HUES6 (cell line): Measurements from ENCODE around the gene TIAL1.
"Not testable (repeated sequence)": the region's sequence is repeated elsewhere in the genome, so short reads cannot be mapped to it uniquely, and the experiment has no call there.

Experiments used
- H3K27ac ChIP-seq: 2 replicates; pipeline ENCODE4 v1.7.0; 2013; ENCODE audit warnings: low read depth, mild to moderate bottlenecking, low read length, inconsistent platforms
- H3K27me3 ChIP-seq: 2 replicates; pipeline ENCODE4 v1.6.1; 2013; ENCODE audit warnings: low read length; ENCODE audit not compliant: control insufficient read depth, insufficient read depth
- H3K36me3 ChIP-seq: 2 replicates; pipeline ENCODE4 v1.6.1; 2013; ENCODE audit warnings: low read length; ENCODE audit not compliant: control insufficient read depth, insufficient read depth
- H3K4me1 ChIP-seq: 2 replicates; pipeline ENCODE4 v1.6.1; 2013; ENCODE audit warnings: low read length; ENCODE audit not compliant: control insufficient read depth, insufficient read depth
- H3K4me3 ChIP-seq: 2 replicates; pipeline ENCODE4 v1.5.1; 2013; ENCODE audit warnings: low read depth, low read length
- H3K9ac ChIP-seq: one replicate; pipeline ENCODE4 v1.6.1; 2013; ENCODE audit warnings: mild to moderate bottlenecking, low read length
- H3K9me3 ChIP-seq: 2 replicates; pipeline ENCODE4 v1.6.1; 2013; ENCODE audit warnings: low read depth, low read length; ENCODE audit not compliant: control insufficient read depth, insufficient read depth

TIAL1 gene

GRCh38 chr10:119588071-119588470, 8.7 kb downstream of the TIAL1 start:
- Histone ChIP-seq H3K9ac (no peak overlapping the region), H3K27me3 (no peaks in the 10 kb centered on the region), H3K9me3 (no peaks in the 10 kb centered on the region), H3K27ac (no peak overlapping the region), H3K36me3 (peaks cover 57% of the 10 kb centered on the region), H3K4me1 (no peaks in the 10 kb centered on the region; the same call in 1 of the 2 replicates), H3K4me3 (no peak overlapping the region)

DNA sequence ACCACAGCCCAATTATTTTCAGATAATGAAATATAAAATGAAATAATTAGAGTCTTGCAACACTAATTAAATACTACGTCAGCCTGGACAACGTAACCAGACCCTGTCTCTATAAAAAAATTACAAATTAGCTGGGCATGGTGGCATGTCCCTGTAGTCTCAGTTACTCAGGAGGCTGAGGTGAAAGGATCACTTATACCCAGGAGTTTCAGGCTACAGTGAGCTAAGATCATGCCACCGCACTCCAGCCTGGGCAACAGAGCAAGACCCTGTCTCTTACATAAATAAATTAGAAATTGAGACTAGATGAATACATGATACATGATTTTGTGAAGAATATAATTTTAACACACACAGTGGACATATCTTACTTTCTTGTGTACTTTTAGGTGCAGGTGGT, 18.4 kb downstream of the TIAL1 start:
- no peak overlapping the region for H3K4me3 ChIP-seq
- no peaks in the 10 kb centered on the region for H3K27me3 ChIP-seq
- H3K9me3 ChIP-seq, result no peaks in the 10 kb centered on the region
- H3K27ac ChIP-seq, result no peak overlapping the region
- H3K4me1 ChIP-seq, result no peaks in the 10 kb centered on the region
- H3K36me3 ChIP-seq, result peaks cover 98% of the 10 kb centered on the region
- no peak overlapping the region for H3K9ac ChIP-seq

- Histone ChIP-seq H3K27me3 (no peaks in the 10 kb centered on the region), H3K36me3 (peaks cover 76% of the 10 kb centered on the region), H3K27ac (no peak overlapping the region), H3K9me3 (no peaks in the 10 kb centered on the region), H3K4me3 (no peak overlapping the region), H3K4me1 (no peaks in the 10 kb centered on the region), H3K9ac (no peak overlapping the region)
These were observed 20.8 kb downstream of the TIAL1 start for GRCh38 chr10:119575991-119576390.

GRCh38 chr10:119575506-119575905, 21.3 kb downstream of the TIAL1 start:
- no peak overlapping the region for H3K4me3 ChIP-seq
- H3K27me3 ChIP-seq, result no peaks in the 10 kb centered on the region
- H3K36me3 ChIP-seq, result peaks cover 72% of the 10 kb centered on the region
- no peaks in the 10 kb centered on the region for H3K9me3 ChIP-seq
- no peaks in the 10 kb centered on the region for H3K4me1 ChIP-seq
- no peak overlapping the region for H3K27ac ChIP-seq
- no peak overlapping the region for H3K9ac ChIP-seq

GRCh38 chr10:119567978-119568377, 28.8 kb downstream of the TIAL1 start:
- H3K4me3 ChIP-seq, result no peak overlapping the region
- H3K27ac ChIP-seq, result no peak overlapping the region
- no peaks in the 10 kb centered on the region for H3K27me3 ChIP-seq
- H3K9me3 ChIP-seq, result no peaks in the 10 kb centered on the region
- H3K36me3 ChIP-seq, result no peaks in the 10 kb centered on the region; the same call in 1 of the 2 replicates
- H3K9ac ChIP-seq, result no peak overlapping the region
- no peaks in the 10 kb centered on the region for H3K4me1 ChIP-seq

- Histone ChIP-seq H3K36me3 (no peaks in the 10 kb centered on the region), H3K4me3 (no peak overlapping the region), H3K27ac (no peak overlapping the region), H3K4me1 (no peaks in the 10 kb centered on the region), H3K9ac (no peak overlapping the region), H3K27me3 (no peaks in the 10 kb centered on the region), H3K9me3 (no peaks in the 10 kb centered on the region)
These were observed 34.7 kb downstream of the TIAL1 start for GRCh38 chr10:119562097-119562496.

- H3K4me1 ChIP-seq, H3K27ac ChIP-seq, H3K9me3 ChIP-seq, H3K27me3 ChIP-seq, H3K9ac ChIP-seq, H3K4me3 ChIP-seq, H3K36me3 ChIP-seq: not testable (repeated sequence)
These were observed 37.3 kb downstream of the TIAL1 start for GRCh38 chr10:119559511-119559910.

GRCh38 chr10:119556081-119556480, 40.7 kb downstream of the TIAL1 start:
- not testable (repeated sequence) for H3K36me3 ChIP-seq, H3K27me3 ChIP-seq, H3K9ac ChIP-seq, H3K27ac ChIP-seq, H3K4me3 ChIP-seq, H3K4me1 ChIP-seq, H3K9me3 ChIP-seq

DNA sequence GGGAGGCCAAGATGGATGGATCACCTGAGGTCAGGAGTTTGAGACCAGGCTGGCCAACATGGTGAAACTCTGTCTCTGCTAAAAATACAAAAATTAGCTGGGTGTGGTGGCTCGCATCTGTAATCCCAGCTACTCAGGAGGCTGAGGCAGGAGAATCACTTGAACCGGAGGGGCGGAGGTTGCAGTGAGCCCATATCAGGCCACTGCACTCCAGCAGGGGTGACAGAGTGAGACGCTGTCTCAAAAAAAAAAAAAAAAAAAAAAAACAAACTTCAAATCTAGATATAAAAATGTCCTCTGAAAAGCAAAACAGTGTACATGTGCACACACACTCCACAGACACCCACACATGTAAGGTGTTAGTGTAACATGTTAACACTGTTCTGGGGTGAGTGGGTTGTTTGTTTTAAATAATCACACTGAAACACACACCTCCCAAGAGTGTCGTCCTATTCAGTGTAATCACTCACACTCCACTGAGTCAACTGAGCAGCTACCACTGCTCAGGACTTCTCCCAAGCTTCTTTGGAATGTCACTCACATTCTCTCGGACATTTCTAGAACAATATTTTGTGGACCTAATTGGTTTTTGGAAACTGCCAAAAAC, 41.5 kb downstream of the TIAL1 start:
- Histone ChIP-seq H3K4me3 (no peak overlapping the region), H3K36me3 (no peaks in the 10 kb centered on the region), H3K9ac (no peak overlapping the region), H3K27me3 (no peaks in the 10 kb centered on the region), H3K27ac (no peak overlapping the region), H3K4me1 (no peaks in the 10 kb centered on the region), H3K9me3 (no peaks in the 10 kb centered on the region)

GRCh38 chr10:119550827-119551226, 45.9 kb downstream of the TIAL1 start:
- Histone ChIP-seq H3K36me3 (no peaks in the 10 kb centered on the region), H3K27me3 (no peaks in the 10 kb centered on the region; the same call in 1 of the 2 replicates), H3K9ac (no peak overlapping the region), H3K4me3 (no peak overlapping the region), H3K4me1 (no peaks in the 10 kb centered on the region), H3K27ac (no peak overlapping the region), H3K9me3 (no peaks in the 10 kb centered on the region)

DNA sequence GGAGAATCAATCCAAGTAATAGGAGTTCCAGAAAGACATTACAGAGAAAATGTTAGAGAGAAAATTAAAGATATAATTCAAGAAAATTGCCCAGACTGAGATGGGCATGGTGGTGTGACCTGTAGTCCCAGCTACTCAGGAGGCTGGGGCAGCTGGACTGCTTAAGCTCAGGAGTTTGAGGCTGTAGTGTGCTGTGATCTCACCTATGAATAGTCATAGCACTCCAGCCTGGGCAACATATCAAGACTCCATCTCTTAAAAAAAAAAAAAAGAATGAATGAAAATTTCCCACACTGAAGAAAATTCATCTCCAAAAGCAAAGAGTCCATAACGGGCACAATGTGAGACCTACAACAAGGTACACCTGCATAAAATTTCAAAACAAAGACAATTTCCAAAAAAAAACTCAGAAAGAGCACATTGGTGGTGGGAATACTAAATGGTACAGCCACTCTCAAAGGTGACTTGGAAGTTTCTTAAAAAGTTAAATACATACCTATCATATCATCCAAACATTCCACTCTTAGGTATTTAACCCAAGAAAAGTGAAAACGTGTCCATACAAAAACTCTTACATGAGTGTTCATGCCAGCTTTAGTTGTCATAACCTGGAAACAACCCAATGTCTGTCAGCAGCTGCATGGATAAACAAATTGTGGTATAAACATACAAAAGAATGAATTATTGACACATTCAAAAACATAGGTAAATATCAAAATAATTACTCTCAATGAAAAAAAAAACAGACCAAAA, 47.3 kb downstream of the TIAL1 start:
- H3K27me3 ChIP-seq, result peaks cover 4% of the 10 kb centered on the region
- H3K36me3 ChIP-seq, result no peaks in the 10 kb centered on the region
- H3K4me1 ChIP-seq, result no peaks in the 10 kb centered on the region
- no peak overlapping the region for H3K9ac ChIP-seq
- no peak overlapping the region for H3K27ac ChIP-seq
- H3K9me3 ChIP-seq, result no peaks in the 10 kb centered on the region
- H3K4me3 ChIP-seq, result no peak overlapping the region
